Stimulated activated CD8-positive, alpha-beta memory T cell treated with anti-CD3 and anti-CD28 coated beads, Interleukin-12 subunit alpha, Interleukin-12 subunit beta, amount 100 ng/mL, for 4 hours (primary cell): ENCODE data around the gene BUD13.

Source experiments
- DNase-seq: peaks from one replicate; pipeline ENCODE4 v3.0.0-alpha.2; 2020; ENCODE audit warnings: low read depth

The BUD13 gene

GRCh38 chr11:116792869-116793771 lies 20.3 kb upstream of the BUD13 start:
- no peak for DNase-seq

- no peak for DNase-seq
These were observed 19.5 kb upstream of the BUD13 start for GRCh38 chr11:116792144-116792868.

GRCh38 chr11:116791813-116792143 lies 19.0 kb upstream of the BUD13 start, which contains the start of gene APOA5:
TSS of gene APOA5 (minus strand) at chr11:116791879. CDS start at chr11:116791860, 19 bp downstream.
- DNase-seq, result no peak

- DNase-seq, result peak; percentile 55
These were observed 18.4 kb upstream of the BUD13 start for GRCh38 chr11:116791002-116791812.

- no peak for DNase-seq
These were observed 17.6 kb upstream of the BUD13 start for GRCh38 chr11:116790167-116791001.

- DNase-seq, result no peak
These were observed 16.2 kb upstream of the BUD13 start for GRCh38 chr11:116788975-116789374.

DNA sequence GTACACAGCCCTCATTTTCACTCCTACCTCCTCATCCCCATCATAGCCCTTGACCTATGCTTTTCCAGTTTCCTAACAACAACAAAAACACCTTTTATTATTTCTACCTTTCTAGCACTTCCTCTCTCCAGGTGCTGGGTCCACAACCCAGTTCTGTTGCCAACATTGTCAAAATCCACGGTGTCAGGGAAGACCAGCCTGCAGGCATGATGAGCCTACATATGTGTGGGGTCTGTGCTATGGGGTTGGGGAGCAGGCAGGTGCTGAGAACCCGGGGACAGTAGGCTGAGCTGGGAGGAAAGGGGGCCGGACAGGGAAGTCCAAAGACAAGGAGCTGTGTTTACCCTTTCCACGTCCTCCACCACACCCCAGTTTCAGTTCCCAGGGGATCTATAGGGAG lies 15.7 kb upstream of the BUD13 start:
- DNase-seq, result no peak

- peak; percentile 74 for DNase-seq
These were observed 15.1 kb upstream of the BUD13 start, which contains the start of gene ZPR1 for GRCh38 chr11:116787786-116788486. TSS of gene ZPR1 (minus strand) at chr11:116788023. CDS start at chr11:116787990, 33 bp downstream.

GRCh38 chr11:116787436-116787785 lies 14.6 kb upstream of the BUD13 start:
- no peak for DNase-seq

GRCh38 chr11:116786966-116787365 lies 14.2 kb upstream of the BUD13 start:
- no peak for DNase-seq

- DNase-seq, result no peak
These were observed 13.5 kb upstream of the BUD13 start for GRCh38 chr11:116786326-116786725.

DNA sequence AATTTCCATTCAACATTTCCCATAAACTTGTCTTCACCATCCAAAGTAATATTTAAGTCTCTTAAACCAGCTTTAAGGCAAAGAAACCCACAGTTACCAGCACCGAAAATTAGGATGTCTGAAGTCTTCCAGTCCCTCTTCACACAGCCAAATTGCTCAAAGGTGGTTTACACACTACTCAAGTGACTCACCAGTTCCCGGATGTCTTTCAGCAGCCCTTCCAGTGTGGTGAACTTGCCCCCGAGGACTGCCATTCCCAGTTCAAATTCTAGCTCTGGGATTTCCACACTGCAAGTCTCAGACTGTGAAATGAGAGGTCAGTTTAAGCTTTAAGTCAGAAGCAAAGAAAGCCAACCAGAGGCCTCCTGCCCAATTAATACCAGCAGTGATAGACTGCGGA lies 9.9 kb upstream of the BUD13 start:
- DNase-seq, result no peak

DNA sequence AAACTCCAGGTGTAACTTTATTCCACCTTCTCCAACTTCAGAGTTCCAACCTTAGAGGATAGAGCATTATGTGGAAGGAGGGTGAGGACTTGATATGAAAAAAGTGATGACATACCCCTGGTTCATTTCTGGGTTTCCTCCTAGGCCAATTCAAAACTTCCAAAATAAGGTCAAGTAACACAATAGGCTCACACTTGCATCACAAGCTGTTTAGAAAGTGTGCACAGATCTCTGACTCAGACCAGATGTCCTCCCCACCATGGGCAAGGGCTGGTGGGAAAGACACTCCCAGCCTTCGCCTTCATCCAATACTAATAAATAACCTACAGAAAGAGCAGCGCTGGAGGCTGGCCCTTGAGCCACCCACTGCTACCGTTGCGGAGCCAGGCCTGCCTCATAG lies 5.8 kb upstream of the BUD13 start:
- no peak for DNase-seq

DNA sequence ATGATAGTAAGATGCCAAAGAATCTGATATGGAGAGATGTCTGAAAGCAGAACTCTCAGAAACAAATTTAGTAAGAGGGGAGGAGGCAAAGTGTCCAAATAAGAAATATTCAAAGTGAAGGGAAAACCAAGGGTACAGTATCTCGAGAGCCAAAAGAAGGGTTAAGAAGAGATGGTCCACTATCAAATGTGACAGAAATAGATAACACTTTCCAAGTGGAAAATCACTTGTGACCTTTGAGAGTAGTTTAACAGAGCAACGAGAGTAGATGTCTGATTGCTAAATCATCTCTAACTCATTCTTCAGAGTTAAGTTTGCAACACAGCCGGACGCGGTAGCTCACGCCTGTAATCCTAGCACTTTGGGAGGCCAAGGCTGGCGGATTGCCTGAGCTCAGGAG lies 4.3 kb upstream of the BUD13 start:
- no peak for DNase-seq

DNA sequence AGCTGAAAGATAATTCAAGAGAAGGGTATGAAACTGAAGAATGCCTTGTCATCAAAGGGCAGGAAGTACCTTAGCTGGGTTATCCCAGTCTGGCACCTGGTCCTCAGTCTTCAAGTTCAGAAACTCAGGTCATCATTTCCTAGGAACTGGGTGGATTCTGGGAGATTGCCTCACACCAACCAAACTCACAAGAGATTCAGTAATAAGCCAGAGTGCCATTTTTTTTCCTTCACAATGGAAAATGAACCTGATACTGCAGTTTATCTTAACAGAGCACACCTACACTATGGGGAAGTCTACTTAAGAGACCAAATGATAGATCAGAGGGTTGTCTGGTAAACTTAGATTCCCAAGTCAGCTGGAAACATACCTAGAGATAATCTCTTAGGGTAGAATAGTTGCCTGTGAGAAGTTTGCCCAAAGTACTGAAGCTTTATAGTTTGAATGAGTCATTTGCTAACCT lies 3.8 kb upstream of the BUD13 start:
- no peak for DNase-seq

- no peak for DNase-seq
These were observed 3.2 kb upstream of the BUD13 start for GRCh38 chr11:116775975-116776374.

DNA sequence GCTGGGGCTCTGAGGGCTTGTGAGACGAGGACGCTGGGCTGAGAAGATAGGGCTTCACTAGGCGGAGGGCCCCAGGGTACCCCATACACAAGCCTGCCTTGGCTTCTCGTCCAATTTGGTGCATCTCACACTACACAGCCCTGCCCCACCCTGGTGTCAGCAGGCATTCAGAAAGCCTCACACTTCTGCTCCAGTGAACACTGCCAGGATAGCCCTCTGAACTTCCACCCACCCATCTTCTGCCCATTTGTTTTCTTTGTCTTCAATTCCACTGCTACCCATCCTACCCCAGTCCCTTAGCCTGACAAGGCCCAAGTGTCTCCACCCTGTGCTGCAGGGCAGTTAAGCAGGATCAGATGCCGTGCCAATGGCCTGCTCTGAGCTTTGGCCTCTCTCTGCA lies 1.9 kb upstream of the BUD13 start:
- DNase-seq, result no peak

GRCh38 chr11:116773203-116774097 lies 663 bp upstream of the BUD13 start:
- no peak for DNase-seq

DNA sequence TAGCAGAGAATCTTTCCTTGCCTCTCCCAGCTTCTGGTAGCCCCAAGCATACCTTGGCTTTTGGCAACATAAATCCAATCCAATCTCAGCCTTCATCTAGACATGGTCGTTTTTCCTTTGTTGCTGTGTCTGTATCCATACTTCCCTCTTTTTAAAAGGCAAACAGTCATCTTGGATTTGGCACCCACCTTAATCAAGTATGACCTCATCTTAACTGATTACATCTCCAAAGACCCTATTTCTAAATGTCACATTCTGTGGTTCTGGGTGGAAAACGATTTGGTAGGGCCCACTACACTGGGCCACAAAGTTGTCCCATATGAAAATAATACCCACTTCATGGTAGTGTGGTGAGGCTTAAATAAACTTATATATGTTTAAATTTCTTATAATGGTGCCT lies 852 bp downstream of the BUD13 start:
- no peak for DNase-seq

DNA sequence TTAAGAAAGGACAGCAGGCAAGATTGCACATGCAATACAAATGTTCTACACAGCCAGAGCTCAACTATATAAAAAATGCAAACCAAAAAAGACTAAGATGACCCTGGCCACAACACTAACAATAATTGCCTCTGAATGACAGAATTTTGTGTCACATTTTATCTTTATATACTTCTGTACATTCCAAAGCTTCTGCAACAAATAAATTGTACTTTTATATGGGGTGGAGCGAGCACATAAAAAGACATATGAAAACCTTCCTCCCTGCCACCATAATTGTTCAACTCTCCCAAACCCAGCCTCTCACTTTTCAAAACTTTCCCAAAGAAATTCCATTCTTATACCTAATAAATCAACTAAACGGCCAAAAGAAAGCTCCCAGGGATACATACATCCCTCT lies 10.7 kb downstream of the BUD13 start:
- DNase-seq, result no peak
